GM19240 (cell line): ENCODE data around the gene KIR3DL3.
"Not testable (repeated sequence)": the region's sequence is repeated elsewhere in the genome, so short reads cannot be mapped to it uniquely, and the experiment has no call there.

Experiments
- DNase-seq: peaks from one replicate; pipeline ENCODE4 v3.0.0; 2011; ENCODE audit warnings: low spot score; ENCODE audit not compliant: insufficient read length

The KIR3DL3 gene

DNA sequence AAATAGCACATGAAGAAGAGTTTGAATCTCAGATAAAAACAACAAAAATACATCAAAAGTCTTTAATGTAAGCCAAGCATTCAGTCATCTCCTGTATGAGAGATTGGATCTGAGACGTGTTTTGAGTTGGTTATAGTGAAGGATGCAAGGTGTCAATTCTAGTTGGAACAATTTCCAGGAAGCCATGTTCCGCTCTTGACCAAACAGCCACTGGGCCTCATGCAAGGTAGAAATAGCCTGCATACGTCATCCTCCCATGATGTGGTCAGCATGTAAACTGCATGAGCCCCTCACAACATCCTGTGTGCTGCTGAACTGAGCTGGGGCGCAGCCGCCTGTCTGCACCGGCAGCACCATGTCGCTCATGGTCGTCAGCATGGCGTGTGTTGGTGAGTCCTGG lies at the start of gene KIR3DL3:
TSS of gene KIR3DL3 (plus strand) at position 301 of the 400 bp plus-strand sequence. CDS start at position 356, 55 bp downstream.
- no peak for DNase-seq

DNA sequence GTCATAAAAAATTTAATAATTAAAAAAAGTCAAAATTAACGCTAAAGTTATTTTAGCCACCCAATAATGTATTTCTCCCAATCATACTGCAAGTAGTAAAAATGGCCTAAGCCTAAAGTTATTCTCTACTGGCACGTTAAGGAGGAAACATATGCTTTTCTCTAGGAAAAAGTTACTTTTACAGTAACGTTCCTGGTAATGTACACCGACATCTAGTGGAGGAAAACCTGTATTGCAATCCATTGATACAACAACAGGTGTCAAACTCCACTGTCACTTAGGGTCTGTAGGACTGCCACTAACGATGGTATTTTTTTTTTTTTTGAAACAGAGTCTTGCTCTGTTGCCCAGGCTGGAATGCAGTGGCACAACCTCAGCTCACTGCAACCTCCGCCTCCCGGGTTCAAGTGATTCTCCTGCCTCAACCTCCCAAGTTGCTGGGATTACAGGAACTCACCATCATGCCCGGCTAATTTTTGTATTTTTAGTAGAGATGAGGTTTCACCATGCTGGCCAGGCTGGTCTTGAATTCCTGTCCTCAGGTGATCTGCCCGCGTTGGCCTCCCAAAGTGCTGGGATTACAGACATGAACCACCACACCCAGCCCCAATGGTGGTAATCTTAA lies 47.9 kb upstream of the KIR3DL3 start:
- DNase-seq = not testable (repeated sequence)

DNA sequence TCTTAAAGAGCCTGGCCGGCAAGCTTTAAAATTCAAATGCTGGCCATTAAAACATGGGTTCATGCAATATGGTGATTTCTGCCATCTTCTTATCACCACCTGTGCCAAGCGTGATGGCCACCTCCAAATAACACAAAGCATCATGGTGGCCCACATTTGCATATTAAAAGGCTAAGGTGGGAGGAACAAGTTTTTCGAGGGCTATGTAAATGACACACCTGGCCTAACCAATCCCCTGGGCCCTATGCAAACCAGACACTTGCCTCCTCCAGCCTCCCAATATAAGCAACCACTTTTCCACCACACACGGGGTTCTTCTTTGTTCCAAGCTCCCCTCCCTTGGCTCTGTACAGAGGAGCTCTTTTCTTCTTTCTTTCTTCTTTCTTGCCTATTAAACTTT lies 47.0 kb upstream of the KIR3DL3 start:
- DNase-seq = no peak

DNA sequence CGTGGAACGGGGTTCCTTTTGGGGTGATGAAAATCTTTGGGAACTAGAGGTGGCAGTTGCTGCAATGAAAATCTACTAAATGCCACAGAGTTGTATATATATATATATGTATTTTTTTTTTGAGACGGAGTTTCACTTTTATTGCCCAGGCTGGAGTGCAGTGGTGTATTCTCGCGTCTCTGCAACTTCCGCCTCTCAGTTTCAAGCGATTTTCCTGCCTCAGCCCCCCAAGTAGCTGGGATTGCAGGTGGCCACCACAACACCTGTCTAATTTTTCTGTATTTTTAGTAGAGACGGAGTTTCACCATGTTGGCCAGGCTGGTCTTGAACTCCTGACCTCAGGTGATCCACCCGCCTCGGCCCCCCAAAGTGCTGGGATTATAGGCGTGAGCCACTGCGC lies 42.6 kb upstream of the KIR3DL3 start:
- DNase-seq = not testable (repeated sequence)

DNA sequence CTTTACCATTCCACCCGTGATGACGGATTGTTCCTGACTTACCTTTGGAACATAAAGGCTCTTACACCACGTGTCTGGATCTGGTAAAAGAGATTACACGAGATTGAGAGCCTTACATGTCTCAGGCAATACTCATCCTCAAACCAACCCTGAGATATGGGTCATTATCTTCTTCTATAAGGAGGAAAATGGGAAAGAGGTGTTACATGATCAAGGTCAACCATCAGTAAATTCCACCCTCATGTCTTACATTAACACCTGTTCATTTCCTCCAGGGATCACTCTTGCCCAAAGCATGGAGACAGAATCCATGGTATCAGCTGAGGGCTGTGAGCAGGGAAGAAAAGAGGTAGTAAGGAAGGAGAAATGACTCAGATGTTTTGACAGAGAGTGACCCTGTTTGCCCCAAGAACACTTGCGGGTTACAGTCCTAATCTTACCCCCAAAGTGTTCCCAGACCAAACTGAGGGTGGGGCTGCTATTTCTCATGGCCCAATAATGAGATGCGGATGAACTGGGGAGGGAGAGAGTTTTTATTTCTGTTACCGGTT lies 41.9 kb upstream of the KIR3DL3 start:
- no peak for DNase-seq

DNA sequence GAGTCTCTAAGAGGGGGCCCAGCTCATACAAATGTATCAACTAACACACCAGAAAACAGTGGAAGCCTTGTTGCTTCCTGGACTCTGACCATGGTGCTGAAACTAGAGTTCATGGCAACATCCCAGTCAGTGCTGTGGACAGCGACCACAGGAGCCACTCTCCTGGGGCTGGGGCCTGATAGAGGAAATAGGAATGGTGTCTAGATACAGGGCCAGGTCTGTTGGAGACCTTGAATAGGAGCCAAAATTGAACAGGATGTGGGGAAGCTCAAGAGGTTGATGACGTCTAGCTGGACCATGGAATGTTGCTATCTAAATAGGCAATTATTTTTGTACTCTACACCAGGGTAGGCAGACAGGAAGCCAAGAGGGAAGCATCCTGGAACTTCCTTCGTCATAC lies 39.7 kb upstream of the KIR3DL3 start:
- no peak for DNase-seq

DNA sequence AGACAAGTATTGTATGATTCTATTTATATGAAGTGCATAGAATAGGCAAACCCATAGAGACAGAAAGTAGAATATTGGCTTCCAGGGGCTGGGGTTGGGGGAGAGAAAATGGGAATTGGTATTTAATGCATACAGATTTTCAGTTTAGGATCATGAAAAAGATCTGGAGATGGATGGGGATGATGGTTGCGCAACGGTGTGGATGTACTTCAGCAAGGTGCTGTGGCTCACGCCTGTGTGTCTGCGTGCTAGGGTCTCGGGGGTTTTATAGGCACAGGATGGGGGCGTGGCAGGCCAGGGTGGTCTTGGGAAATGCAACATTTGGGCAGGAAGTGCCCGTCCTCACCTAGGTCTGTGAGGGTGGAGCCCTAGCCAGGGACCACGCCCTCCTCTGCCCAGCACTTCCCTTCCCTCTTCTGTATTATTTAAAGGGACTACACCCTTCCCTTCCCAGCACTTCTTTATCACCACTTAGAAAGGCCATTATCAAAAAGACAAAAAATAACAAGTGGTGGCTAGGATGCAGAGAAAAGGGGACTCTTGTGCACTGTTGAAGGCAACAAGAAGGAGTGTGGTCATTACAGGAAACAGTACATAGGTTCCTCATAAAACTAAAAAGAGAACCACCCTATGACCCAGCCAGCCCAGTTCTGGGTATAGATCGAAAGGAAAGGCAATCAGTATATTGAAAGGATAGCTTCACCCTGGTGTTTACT lies 32.5 kb upstream of the KIR3DL3 start:
- no peak for DNase-seq

DNA sequence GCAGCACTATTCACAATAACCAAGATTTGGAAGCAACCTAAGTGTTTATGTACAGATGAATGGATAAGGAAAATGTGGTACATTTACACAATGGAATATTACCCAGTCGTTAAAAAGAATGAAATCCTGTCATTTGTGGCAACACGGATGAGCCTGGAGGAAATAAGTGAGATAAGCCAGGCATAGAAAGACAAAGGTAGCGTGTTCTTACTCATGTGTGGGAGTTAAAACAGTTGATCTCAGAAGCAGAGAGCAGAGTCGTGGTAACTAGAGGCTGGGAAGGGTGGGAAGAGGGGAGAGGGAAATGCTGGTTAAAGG lies 32.0 kb upstream of the KIR3DL3 start:
- no peak for DNase-seq

DNA sequence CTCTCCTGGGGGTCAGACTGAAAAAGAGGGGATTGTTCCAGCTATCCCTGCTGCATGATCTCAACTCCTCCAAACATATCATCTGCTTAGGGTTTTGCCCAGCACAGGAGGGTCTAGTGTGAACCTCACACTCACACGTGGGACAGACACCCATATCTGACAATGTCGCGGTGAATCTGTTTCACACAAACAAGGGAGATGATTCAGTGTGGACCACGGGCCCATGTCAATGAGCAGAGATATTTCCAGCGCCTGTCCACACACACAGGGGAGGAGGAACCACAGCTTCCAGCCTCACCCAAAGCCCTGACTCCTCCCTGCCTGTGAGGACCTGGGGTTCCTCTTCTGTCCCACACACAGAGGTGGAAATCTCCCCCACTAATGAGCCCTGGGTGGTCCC lies 29.6 kb upstream of the KIR3DL3 start:
- no peak for DNase-seq

DNA sequence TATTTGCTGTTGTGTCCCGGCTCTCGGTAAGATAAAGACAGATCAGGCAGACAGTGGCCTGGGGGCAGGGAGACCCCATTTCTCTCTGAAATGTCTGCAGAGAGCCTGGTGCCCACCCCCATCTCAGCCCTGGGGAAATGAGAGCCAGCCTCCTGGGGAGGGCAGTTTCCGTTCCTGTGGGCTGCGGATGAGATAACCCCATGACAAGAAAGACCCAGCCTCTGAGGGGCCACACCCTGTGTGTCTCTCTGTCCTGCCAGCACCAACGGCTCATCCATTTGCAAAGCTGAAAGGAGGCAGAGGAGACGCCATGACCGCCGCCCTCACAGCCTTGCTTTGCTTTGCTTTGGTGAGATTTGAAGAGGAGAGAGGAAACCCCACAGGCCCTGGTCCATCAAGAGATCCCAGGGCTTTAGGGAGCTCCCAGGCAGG lies 28.1 kb upstream of the KIR3DL3 start:
- no peak for DNase-seq

DNA sequence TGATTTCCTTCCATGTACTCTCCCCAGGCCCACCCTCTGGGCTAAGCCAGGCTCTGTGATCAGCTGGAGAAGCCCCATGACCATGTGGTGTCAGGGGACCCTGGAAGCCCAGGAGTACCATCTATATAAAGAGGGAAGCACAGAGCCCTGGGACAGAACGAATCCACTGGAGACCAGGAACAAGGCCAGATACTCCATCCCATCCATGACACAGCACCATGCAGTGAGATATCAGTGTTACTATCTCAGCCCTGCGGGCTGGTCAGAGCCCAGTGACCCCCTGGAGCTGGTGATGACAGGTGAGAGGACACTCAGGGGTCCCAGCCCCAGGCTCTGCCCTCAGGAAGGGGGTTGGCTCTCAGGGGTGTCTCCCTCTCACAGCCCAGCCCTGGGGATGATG lies 27.5 kb upstream of the KIR3DL3 start:
- no peak for DNase-seq

DNA sequence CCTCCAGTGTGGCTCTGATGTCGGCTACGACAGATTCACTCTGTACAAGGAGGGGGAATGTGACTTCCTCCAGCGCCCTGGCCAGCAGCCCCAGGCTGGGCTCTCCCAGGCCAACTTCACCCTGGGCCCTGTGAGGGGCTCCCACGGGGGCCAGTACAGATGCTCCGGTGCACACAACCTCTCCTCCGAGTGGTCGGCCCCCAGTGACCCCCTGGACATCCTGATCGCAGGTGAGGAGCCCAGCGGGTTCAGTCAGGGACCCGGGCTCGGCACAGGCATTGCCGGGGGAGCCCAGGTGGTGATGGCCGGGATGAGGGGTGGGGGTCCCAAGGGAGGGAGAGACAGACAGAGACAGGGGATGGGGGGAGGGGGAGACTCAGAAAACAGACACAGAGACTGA lies 26.5 kb upstream of the KIR3DL3 start:
- not testable (repeated sequence) for DNase-seq

DNA sequence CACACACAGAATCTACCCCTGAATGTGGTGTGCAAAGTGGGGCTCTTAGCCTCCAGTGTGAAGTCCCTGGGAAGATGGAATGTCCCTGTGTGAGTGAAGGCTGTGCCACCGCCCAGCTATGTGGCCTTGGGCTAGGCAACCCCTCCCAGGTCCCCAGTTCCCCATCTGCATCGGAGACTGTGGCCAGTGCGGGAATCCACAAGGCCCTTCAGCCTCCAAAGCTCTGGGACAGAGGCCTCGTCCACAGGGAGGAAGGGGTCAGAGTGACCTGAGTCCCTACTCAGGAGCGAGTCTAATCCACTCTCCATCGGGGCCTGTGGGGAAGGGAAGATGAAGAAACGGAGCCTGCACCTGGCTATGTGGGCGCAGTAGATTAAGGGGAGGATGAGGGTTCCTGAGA lies 19.3 kb upstream of the KIR3DL3 start:
- DNase-seq = no peak

DNA sequence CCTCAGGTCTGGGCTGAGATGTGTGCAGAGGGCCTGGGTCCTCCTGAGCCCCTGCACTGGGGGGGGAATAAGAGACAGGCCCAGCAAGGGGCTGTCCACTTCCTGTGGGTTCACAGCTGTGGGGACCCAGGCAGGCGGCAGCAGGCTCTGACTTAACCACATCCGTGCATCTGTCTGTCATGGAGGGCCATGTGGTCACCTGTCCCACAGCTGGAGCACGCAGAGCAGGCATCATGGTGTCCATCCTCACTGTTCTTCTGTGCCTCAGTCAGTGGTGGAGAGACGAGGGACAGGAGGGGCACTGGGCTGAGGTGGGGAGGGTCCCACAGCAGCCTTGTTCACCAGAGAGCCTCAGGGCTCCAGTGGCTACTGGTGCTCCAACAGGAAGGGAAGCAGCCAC lies 16.3 kb upstream of the KIR3DL3 start:
- DNase-seq = no peak

DNA sequence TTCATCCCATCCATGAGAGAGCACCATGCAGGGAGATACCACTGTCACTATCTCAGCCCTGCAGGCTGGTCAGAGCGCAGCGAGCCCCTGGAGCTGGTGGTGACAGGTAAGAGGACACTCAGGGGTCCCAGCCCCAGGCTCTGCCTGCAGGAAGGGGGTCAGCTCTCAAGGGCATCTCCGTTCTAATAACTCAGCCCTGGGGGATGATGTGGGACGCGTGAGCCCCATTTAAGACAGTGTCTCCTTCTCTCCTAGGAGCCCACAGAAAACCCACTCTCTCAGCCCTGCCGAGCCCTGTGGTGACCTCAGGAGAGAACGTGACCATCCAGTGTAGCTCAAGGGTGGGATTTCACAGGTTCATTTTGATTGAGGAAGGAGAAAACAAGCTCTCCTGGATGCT lies 15.5 kb upstream of the KIR3DL3 start:
- DNase-seq = no peak

DNA sequence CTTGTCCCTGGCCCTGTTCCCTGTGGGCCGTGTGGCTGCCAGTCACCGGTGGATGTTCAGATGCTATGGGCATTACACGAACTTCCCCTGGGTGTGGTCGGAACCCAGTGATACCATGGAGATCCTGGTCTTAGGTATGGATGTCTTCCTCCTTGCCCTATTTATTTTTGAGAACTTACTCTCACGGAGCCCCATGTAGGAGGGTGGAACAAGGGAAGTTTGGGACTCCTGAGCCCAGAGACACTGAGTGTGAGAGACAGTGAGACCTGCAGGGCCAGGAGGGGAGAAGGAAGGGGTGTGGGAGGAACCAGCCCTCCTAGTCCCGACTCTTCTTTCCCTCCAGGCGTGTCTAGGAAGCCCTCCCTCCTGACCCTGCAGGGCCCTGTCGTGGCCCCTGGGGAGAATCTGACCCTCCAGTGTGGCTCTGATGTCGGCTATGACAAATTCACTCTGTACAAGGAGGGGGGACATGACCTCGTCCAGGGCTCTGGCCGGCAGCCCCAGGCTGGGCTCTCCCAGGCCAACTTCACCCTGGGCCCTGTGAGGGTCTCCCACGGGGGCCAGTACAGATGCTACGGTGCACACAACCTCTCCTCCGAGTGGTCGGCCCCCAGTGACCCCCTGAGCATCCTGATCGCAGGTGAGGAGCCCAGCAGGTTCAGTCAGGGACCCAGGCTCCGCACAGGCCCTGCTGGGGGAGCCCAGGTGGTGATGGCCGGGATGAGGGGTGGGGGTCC lies 14.9 kb upstream of the KIR3DL3 start:
- DNase-seq = no peak

DNA sequence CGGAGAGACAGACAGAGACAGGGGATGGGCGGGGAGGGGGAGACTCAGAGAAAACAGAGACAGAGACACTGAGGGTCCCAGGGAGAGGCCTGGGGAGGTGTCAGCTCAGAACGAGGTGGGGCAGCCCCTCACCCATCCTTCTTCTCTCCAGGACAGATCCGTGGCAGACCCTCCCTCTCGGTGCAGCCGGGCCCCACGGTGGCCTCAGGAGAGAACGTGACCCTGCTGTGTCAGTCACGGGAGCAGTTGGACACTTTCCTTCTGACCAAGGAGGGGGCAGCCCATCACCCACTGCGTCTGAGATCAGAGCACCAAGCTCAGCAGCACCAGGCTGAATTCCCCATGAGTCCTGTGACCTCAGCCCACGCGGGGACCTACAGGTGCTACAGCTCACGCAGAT lies 14.3 kb upstream of the KIR3DL3 start:
- not testable (repeated sequence) for DNase-seq

DNA sequence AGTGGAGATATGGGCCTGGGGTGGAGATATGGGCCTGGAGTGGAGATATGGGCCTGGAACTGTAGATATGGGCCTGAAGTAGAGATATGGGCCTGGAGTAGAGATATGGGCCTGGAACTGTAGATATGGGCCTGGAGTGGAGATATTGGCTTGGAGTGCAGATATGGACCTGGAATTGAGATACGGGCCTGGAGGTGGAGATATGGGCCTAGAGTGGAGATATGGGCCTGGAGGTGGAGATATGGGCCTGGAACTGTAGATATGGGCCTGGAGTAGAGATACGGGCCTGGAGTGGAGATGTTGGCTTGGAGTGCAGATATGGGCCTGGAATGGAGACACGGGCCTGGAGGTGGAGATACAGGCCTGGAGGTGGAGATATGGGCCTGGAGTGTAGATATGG lies 402 bp downstream of the KIR3DL3 start:
- DNase-seq = no peak

DNA sequence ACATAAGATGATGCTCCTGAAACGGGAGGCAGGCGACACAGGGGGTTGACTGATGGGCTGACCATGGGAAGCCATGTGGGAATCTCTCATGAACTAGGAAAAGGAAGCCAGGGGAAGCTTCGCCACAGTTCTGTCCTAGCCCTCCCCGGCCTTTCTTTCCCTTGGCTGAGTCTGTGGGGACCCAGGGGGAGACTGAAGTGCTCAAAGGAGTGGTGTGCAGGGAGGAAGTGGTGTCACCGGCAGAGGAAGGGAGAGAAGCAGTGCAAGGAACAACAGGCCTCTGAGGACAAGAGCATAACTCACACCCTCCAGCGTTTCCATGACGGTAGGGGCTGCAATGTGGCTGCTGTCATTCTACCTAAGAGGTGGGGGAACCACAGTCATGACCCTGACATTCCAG lies 1.1 kb downstream of the KIR3DL3 start:
- DNase-seq = no peak

DNA sequence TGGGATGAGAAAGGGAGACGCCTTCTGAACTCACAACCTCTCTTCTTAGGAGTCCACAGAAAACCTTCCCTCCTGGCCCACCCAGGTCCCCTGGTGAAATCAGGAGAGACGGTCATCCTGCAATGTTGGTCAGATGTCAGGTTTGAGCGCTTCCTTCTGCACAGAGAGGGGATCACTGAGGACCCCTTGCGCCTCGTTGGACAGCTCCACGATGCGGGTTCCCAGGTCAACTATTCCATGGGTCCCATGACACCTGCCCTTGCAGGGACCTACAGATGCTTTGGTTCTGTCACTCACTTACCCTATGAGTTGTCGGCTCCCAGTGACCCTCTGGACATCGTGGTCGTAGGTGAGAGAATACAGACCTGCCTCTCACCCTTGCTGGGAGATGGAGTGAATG lies 3.3 kb downstream of the KIR3DL3 start:
- no peak for DNase-seq

DNA sequence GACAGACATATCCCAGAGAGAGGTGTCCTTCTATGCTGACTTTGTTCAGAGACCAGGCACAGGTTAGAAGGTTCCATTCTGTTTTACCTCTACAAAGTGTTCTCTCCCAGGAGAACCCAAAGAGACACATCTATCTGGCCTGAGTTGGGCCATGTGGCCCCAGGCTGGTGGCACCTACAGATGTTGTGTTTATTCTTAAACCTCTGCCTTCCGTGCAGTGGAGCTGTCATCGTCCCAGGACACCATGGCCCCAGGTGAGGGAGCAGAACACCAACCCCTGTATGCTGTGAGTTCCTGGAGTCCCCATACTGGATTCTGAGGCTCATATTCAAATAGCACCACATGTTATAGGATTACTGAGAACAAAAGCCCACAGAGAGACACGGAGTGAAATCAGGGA lies 3.9 kb downstream of the KIR3DL3 start:
- DNase-seq = no peak

DNA sequence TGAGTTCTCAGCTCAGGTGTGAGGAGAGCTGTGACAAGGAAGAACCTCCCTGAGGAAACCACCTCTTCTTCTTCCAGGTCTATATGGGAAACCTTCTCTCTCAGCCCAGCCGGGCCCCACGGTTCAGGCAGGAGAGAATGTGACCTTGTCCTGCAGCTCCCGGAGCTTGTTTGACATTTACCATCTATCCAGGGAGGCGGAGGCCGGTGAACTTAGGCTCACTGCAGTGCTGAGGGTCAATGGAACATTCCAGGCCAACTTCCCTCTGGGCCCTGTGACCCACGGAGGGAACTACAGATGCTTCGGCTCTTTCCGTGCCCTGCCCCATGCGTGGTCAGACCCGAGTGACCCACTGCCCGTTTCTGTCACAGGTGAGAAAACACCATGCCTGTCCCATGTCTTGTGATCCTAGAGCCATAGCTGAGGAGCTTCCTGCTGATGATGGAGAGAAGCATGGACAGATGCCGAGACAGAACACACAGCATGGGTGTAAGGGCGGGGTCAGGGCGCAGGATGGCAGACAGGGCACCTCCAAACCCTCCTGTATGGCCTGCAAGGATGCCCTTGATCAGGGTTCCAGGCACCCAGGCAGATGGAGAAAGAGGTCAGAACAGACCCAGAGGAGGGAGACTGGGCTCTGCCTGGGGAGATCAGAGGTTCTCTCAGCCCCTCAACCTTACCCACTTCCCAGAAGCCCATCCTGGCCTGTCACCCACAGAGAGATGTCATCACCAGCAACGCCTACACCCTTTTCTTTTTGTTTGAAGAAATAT lies 5.4 kb downstream of the KIR3DL3 start:
- DNase-seq = no peak
